HFFc6 (cell line): ENCODE measurements around the gene FBXW11. TPM values are rescaled to one million over a fixed set of nuclear protein-coding genes. Genes with fewer than 3 reads are reported as not detected.

Experiments used
- DNase-seq: peaks from one replicate; pipeline ENCODE4 v3.0.0-alpha.2; 2018
- H3K27ac Mint-ChIP-seq: 2 replicates; pipeline ENCODE4 v1.8.0; 2020; ENCODE audit warnings: mild to moderate bottlenecking, mixed read lengths
- H3K27me3 Mint-ChIP-seq: 2 replicates; pipeline ENCODE4 v1.8.0; 2021; ENCODE audit warnings: mild to moderate bottlenecking, moderate library complexity, mixed read lengths; ENCODE audit not compliant: insufficient read depth
- H3K36me3 Mint-ChIP-seq: 2 replicates; pipeline ENCODE4 v1.8.0; 2021; ENCODE audit warnings: low read depth, mixed read lengths
- H3K4me1 Mint-ChIP-seq: 2 replicates; pipeline ENCODE4 v1.8.0; 2020; ENCODE audit warnings: low read depth, mixed read lengths
- H3K4me3 Mint-ChIP-seq: 2 replicates; pipeline ENCODE4 v1.8.0; 2020; ENCODE audit warnings: mild to moderate bottlenecking, moderate library complexity, mixed read lengths
- H3K9me3 Mint-ChIP-seq: 2 replicates; pipeline ENCODE4 v1.8.0; 2020; ENCODE audit warnings: mild to moderate bottlenecking, mixed read lengths
- CTCF ChIP-seq: fragments of 200-600 bp; sonication (generic); IDR thresholded peaks from 2 replicates; pipeline ENCODE4 v1.5.0; 2021; ENCODE audit warnings: antibody characterized with exemption, mild to moderate bottlenecking
- total RNA-seq, 6 experiments: library from RNA; stranded (reverse); fragmentation: NEBNext Ultra II Directional; extraction: Animal tissue kit (Norgen Biotek cat#: 25700); gene quantifications; 2 replicates in 1 of 6; 3 replicates in 5 of 6; pipeline ENCODE4 v1.2.3, GENCODE V29; 2021

FBXW11 gene
- total RNA-seq, 6 experiments from 2014 or later, result 54.5 to 60.5 (median 58.5) TPM

DNA sequence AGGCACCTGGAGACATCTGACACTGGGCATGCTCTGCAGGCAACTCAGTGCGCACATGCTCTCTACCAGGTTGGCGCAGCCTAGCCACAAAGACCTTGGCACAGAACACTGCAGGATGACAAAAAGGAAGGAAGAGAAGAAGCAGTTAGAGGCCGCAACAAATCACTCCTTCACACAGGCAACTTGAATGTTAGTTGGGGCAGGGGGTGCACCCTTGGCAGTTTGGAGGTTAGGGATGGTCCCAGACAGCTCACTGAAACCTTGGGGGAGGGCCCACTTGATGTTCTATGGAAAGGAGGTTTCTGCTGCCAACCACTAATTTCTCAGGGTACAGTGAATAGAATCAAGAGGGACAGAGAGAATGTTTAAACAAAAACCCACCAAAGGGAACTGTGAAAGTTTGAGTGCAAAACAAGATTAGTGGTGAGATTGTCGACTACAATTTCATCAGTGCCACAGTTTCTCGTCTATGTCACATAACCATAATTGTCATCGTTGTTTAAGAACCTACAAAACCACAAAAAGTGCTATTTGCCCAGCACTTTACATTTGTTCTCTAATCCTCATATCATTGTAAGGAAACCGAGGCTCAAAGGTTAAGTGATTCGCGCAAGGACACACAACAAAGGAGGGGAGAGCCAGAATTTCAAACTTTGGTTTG lies 48.7 kb downstream of the FBXW11 start:
- Mint-ChIP-seq H3K9me3 (no peaks in the 10 kb centered on the region), H3K4me3 (no peak overlapping the region), H3K27ac (no peak overlapping the region), H3K27me3 (no peaks in the 10 kb centered on the region), H3K4me1 (peaks cover 78% of the 10 kb centered on the region), H3K36me3 (no peaks in the 10 kb centered on the region; the same call in 1 of the 2 replicates)
- TF ChIP-seq CTCF, result no peak
- DNase-seq, result no peak

- no peak for TF ChIP-seq CTCF
- peak overlapping the region; percentile 15; the same call in 1 of the 2 replicates for H3K27ac Mint-ChIP-seq
- H3K9me3 Mint-ChIP-seq, result no peaks in the 10 kb centered on the region
- no peak overlapping the region for H3K4me3 Mint-ChIP-seq
- no peaks in the 10 kb centered on the region for H3K27me3 Mint-ChIP-seq
- H3K36me3 Mint-ChIP-seq, result no peaks in the 10 kb centered on the region; the same call in 1 of the 2 replicates
- DNase-seq, result no peak
- H3K4me1 Mint-ChIP-seq, result peaks cover 71% of the 10 kb centered on the region
Measured at GRCh38 chr5:171956887-171957495, 49.4 kb downstream of the FBXW11 start.

DNA sequence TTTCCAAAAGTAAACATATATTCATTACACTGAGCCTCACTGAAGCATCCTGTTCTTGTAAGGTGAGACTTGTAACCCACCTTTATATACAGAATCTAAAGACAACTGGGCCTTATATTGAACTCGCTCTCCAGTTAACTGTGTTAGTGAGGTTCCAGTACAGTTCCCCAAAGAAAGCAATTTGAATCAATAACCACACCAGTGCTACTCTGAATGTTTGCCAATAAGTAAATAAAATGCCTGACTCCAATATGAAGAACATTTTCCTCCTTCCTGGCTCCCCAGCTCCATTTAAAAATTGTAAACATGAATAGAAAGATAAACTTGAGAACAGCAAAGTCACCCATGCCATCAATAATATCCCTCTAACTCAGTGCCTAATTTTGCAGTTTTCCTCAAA lies 50.1 kb downstream of the FBXW11 start:
- Mint-ChIP-seq H3K27ac (peak overlapping the region; percentile 15), H3K36me3 (no peaks in the 10 kb centered on the region; the same call in 1 of the 2 replicates), H3K27me3 (no peaks in the 10 kb centered on the region), H3K9me3 (no peaks in the 10 kb centered on the region), H3K4me3 (no peak overlapping the region), H3K4me1 (peaks cover 68% of the 10 kb centered on the region)
- no peak for TF ChIP-seq CTCF
- DNase-seq, result no peak

- TF ChIP-seq CTCF, result no peak
- H3K27me3 Mint-ChIP-seq, result no peaks in the 10 kb centered on the region
- H3K4me1 Mint-ChIP-seq, result peaks cover 63% of the 10 kb centered on the region
- no peaks in the 10 kb centered on the region for H3K9me3 Mint-ChIP-seq
- H3K36me3 Mint-ChIP-seq, result no peaks in the 10 kb centered on the region; the same call in 1 of the 2 replicates
- no peak for DNase-seq
- no peak overlapping the region; the same call in 1 of the 2 replicates for H3K4me3 Mint-ChIP-seq
- H3K27ac Mint-ChIP-seq, result no peak overlapping the region
Measured at GRCh38 chr5:171955761-171956160, 50.7 kb downstream of the FBXW11 start.

DNA sequence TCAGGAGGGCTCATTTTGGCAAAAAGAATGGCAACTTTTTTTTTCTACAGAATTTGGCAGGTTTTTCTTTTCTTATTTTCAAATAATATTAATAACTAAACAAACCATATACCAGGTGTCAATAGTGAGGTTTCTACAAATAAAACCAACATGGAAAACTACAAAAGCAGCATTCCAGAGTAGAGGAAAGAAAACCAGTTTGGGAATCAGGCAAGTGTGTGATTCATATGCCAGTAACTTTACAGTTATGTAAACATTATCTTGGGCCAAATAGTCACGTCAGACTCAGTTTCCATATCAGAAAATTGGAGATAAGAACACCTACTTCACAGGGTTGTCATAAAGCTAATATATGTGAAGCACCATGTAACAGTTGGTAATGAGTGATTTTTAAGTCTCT lies 51.7 kb downstream of the FBXW11 start:
- no peaks in the 10 kb centered on the region for H3K27me3 Mint-ChIP-seq
- no peak for TF ChIP-seq CTCF
- H3K36me3 Mint-ChIP-seq, result no peaks in the 10 kb centered on the region; the same call in 1 of the 2 replicates
- peak overlapping the region; percentile 76 for H3K27ac Mint-ChIP-seq
- DNase-seq, result no peak
- H3K4me1 Mint-ChIP-seq, result peaks cover 62% of the 10 kb centered on the region
- no peaks in the 10 kb centered on the region for H3K9me3 Mint-ChIP-seq
- peak overlapping the region; percentile 59 for H3K4me3 Mint-ChIP-seq
